ENCODE measurements around the gene MMP15.

DNA sequence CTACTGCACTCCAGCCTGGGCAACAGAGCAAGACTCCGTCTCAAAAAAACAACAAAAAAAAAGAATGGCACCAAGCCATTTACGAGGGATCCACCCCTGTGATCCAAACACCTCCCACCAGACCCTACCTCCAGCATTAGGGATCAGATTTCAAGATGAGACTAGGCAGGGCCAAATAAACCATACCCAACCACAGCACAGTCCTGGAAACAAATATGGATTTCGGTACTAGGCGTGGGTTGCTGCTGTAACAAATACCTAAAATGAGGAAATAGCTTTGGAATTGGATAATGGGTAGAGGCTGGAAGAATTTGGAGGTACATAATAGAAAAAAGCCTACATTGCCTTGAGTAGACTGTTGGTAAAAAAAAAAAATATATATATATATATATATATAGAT is 49.1 kb downstream of the MMP15 start:
- TF ChIP-seq, protein P1, sequence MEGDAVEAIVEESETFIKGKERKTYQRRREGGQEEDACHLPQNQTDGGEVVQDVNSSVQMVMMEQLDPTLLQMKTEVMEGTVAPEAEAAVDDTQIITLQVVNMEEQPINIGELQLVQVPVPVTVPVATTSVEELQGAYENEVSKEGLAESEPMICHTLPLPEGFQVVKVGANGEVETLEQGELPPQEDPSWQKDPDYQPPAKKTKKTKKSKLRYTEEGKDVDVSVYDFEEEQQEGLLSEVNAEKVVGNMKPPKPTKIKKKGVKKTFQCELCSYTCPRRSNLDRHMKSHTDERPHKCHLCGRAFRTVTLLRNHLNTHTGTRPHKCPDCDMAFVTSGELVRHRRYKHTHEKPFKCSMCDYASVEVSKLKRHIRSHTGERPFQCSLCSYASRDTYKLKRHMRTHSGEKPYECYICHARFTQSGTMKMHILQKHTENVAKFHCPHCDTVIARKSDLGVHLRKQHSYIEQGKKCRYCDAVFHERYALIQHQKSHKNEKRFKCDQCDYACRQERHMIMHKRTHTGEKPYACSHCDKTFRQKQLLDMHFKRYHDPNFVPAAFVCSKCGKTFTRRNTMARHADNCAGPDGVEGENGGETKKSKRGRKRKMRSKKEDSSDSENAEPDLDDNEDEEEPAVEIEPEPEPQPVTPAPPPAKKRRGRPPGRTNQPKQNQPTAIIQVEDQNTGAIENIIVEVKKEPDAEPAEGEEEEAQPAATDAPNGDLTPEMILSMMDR (IDR thresholded peaks at IDR 0.05): no peak
- TF ChIP-seq EP300 (IDR thresholded peaks at IDR 0.05): no peak
